Stimulated activated CD8-positive, alpha-beta memory T cell treated with anti-CD3 and anti-CD28 coated beads, Interleukin-4, amount 100 ng/mL, for 4 hours (primary cell): ENCODE data around the gene P2RX4.
"Not testable (repeated sequence)": the region's sequence is repeated elsewhere in the genome, so short reads cannot be mapped to it uniquely, and the experiment has no call there.

Experiments
- DNase-seq, 2 donors: peaks; one replicate each; pipeline ENCODE4 v3.0.0-alpha.2; 2020; ENCODE audit warnings: low read depth in 2 of 2, low spot score in 1 of 2

P2RX4 gene

GRCh38 chr12:121240484-121241101 is 30.7 kb downstream of the P2RX4 start:
- DNase-seq: peak; percentile 73 to 89

GRCh38 chr12:121241156-121241970 is 31.4 kb downstream of the P2RX4 start:
- DNase-seq: no peak

GRCh38 chr12:121245031-121245430 is 35.1 kb downstream of the P2RX4 start:
- DNase-seq: no peak

DNA sequence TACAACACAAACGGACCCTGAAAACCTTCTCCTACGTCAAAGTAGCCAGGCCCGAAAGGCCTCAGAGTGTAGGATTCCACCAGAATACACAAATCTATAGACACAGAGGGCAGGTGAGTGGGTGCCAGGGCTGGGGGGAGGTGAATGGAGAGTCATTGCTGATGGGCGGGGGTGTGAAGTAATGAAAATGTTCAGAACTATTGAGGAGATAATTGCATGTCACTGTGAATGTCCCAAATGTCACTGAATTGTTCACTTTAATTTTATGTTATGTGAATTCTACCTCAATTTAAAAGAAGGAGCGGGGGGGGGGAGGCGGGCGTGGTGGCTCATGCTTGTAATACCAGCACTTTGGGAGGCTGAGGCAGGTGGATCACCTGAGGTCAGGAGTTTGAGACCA is 36.0 kb downstream of the P2RX4 start:
- no peak for DNase-seq

DNA sequence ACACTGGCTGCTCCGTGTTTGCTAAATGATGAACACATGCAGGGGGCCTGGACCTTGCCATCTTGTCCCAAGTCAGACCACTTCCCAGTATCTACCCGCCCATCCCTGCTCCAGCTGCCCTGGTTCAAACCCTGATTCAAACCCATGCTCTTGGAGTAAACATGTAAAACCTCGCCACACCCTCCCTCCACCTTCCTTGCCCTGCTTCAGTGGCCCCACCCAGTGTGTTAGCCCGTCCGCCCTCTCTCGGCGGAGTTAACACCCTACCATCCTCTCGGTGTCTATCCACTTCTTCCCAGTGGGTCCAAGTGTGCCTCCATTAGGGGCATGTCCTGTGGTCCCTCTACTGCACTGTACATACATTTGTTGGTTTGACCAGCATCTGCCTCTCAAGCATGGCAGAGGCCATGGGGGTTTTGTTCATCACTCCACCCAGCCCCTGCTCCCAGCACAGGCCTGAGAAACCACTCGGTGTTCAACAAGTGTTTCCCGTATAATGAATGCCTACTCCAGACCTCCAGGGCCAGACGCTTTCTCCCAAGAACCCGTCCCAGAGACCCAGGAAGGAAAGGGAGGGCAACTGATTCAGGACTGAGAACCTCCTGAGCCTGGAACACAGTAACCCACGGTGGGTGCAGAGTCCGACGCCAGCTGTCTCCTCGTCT is 37.1 kb downstream of the P2RX4 start:
- no peak for DNase-seq

GRCh38 chr12:121248622-121249021 is 38.7 kb downstream of the P2RX4 start:
- DNase-seq: no peak

DNA sequence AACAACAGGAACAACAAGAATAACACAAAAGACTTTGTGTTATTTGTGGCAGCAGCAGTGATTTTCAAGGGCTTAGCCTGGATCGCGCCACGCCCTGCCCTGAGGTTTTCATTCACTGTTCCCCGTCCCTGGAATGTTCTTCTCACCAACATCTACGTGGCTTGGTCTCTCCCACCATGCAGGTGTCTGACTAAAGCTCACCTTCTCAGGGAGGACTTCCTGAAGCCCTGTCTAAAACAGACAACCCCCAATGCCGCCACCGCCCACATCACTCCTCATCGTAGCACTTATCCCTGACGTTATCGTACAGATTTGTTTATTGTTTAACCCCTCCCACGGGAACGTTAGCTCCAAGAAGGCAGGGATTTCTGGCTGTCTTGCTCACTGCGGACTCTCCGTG is 40.4 kb downstream of the P2RX4 start:
- DNase-seq: no peak

DNA sequence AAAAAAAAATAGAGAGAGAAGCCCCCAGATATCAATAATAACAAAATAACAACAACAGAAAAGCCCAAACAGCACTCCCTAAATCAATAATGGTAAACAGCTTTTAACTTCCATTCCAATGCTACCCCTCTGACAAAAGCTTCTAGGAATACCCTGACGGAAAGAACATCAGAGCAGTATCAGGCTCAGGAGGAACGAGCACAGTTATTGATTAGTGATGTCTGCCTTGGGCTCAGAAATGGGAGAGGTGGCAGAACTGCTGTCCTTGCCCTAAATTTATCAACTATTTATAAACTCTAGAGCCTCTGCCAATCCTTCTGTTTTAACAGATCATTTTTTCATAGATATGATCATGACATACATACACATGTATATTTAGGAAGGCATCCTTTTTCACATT is 41.9 kb downstream of the P2RX4 start:
- DNase-seq: no peak

- no peak for DNase-seq
Measured at GRCh38 chr12:121252712-121253345, 42.9 kb downstream of the P2RX4 start.

DNA sequence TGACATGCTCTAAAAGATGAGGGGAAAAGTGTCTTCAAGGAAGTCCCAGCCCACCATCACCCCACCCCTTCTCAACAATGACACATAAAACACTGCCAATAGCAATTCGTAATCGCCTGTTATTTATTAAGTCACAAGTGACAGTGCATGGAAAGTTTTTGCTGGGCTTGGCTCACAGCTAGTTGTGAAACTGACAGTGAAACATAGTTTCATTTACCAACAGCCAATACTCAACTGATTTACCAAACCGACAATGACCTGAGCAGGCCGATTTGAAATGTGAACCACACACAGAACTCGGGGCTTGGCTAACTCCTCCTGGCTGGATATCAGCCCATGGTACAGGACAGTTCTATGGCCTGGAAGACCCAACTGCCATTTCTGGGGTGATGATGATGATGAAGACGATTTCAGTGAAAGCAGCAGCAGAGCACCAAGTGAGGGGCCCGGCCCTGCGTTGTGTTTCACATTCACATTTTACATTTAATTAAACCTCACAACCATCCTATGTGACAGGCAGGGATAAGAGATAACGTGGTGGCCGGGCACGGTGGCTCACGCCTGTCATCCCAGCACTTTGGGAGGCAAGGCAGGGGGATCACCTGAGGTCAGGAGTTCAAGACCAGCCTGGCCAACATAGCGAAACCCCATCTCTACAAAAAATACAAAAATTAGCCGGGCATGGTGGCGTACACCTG is 43.9 kb downstream of the P2RX4 start:
- DNase-seq: no peak

GRCh38 chr12:121255433-121255832 is 45.5 kb downstream of the P2RX4 start:
- DNase-seq: no peak

DNA sequence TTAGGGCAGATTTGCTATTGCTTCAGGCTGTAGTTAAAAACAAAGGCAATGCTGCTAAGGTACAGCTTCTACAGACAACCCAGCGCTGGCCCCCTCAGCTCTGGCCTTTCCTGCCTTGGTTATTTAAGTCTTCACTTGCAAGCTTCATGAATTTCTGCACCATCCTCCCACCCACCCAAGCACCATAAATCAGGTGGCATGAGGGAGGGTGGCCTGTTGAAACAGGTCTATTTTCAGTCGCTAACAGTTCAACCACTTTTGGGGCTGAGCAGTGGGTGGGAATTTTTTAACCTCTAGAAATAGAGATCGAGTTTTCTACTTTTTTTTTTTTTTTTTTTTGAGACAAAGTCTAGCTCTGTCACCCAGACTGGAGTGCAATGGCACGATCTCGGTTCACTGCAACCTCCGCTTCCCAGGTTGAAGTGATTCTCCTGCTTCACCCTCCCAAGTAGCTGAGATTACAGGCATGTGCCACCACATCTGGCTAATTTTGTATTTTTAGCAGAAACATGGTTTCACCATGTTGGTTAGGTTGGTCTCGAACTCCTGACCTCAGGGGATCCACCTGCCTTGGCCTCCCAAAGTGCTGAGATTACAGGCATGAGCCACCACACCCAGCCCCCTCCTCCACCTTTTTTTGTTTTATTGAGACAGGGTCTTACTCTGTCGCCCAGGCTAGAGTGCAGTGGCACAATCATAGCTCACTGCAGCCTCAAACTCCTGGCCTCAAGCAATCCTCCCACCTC is 47.9 kb downstream of the P2RX4 start:
- DNase-seq: not testable (repeated sequence)

- no peak for DNase-seq
Measured at GRCh38 chr12:121259074-121259473, 49.1 kb downstream of the P2RX4 start.

GRCh38 chr12:121260091-121260490 is 50.2 kb downstream of the P2RX4 start:
- no peak for DNase-seq

DNA sequence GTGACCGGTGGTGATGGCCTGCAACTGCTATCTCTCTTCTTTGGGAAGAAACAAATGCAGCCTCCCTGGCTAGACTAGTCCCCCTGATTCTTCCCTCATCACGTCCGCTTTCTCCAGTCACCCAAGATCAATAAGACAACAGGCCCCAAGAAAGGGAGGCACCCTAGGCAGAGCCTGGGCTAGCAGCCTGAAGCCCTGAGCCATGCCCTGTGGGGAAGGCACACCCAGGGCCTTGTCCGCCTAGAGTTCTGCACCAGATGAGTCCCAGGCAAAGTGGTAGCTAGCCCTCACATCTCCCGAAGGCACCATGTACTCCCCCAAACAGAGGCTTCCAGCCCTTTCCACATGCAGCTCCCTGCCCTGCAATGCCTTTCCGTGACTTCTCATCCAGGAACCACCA is 51.5 kb downstream of the P2RX4 start:
- no peak for DNase-seq

- DNase-seq: no peak
Measured at GRCh38 chr12:121263206-121263935, 53.4 kb downstream of the P2RX4 start.

DNA sequence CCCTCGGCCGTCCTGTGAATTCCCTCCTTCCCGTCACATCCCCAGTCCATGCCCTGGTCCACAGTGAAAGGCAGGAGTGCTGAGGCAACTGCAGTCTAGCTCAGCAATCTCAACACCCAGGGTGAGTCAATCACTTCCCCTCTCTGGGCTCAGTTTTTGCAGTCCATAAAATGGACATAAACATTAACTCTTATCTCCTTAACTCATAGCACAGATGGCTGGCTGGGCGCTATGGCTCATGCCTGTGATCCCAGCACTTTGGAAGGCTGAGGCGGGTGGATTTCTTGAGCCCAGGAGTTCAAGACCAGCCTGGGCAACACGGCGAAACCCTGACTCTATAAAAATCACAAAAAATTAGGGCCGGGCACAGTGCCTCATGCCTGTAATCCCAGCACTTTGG is 54.2 kb downstream of the P2RX4 start:
- no peak for DNase-seq

DNA sequence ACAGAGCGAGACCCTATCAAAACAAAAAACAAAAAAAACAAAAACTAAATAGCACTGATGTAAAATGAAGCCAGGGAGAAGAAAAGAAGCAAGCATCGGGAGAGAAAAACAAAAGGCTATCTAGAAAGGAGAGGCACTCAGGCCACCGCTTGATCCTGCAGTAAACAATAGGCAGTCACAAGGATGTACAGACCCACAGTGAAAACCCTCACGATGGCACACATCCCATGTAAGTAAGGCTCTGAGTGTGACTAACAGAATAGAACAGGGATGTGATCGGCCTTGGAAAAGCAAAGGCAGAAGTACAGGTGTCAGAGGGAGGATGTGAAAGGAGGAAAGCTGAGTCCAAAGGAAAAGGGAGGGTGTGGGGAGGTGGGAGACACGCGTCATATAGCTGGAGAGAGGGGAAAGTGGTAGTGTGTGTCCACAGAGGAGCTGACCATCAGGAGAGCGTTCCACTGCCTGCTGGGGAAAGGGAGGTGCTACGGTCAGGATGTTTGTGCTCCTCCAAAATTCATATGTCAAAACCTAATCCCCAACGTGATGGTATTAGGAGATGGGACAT is 55.1 kb downstream of the P2RX4 start:
- DNase-seq: no peak

- DNase-seq: no peak
Measured at GRCh38 chr12:121267822-121268221, 57.9 kb downstream of the P2RX4 start.
